Activated CD4-positive, alpha-beta T cell treated with anti-CD3 and anti-CD28 coated beads, Interleukin-2, amount 50 U/mL, for 1 hour (primary cell): ENCODE measurements around the gene MAP4K1.
"Not testable (repeated sequence)": the region's sequence is repeated elsewhere in the genome, so short reads cannot be mapped to it uniquely, and the experiment has no call there.

Source experiments
- DNase-seq: peaks from one replicate; pipeline ENCODE4 v3.0.0-alpha.2; 2020

MAP4K1 gene

DNA sequence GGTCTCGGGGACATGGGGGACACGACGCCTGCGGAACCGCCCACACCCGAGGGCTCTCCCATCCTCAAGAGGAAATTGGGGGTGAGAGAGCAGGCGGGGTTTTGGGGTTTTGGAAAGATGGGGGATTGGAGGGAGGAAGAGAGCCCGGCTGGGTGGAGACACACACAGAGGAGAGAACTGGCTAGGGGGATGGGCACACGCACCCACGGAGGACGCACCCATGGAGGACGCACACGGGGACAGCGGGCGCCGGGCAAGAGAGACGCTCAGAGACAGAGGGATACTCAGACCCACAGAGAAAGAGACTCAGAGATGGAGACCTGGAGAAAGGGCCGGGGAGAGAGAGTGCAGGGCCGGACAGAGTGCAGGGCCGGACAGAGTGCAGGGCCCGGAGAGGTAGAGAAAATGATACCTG, 52.1 kb downstream of the MAP4K1 start:
- no peak for DNase-seq

DNA sequence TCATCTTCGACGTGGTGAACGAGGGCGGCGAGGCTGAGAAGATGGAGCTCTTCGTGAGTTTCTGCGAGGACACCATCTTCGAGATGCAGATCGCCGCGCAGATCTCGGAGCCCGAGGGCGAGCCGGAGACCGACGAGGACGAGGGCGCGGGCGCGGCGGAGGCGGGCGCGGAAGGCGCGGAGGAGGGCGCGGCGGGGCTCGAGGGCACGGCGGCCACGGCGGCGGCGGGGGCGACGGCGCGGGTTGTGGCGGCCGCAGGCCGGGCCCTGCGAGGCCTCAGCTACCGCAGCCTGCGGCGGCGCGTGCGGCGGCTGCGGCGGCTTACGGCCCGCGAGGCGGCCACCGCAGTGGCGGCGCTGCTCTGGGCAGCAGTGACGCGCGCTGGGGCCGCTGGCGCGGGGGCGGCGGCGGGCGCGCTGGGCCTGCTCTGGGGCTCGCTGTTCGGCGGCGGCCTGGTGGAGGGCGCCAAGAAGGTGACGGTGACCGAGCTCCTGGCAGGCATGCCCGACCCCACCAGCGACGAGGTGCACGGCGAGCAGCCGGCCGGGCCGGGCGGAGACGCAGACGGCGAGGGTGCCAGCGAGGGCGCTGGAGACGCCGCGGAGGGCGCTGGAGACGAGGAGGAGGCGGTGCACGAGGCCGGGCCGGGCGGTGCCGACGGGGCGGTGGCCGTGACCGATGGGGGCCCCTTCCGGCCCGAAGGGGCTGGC, 52.6 kb downstream of the MAP4K1 start:
- DNase-seq: no peak

GRCh38 chr19:38563475-38563874, 54.3 kb downstream of the MAP4K1 start:
- DNase-seq: no peak

GRCh38 chr19:38562096-38562495, 55.7 kb downstream of the MAP4K1 start:
- no peak for DNase-seq

GRCh38 chr19:38561658-38562057, 56.1 kb downstream of the MAP4K1 start:
- DNase-seq: no peak

- no peak for DNase-seq
Measured at GRCh38 chr19:38561053-38561606, 56.6 kb downstream of the MAP4K1 start.

DNA sequence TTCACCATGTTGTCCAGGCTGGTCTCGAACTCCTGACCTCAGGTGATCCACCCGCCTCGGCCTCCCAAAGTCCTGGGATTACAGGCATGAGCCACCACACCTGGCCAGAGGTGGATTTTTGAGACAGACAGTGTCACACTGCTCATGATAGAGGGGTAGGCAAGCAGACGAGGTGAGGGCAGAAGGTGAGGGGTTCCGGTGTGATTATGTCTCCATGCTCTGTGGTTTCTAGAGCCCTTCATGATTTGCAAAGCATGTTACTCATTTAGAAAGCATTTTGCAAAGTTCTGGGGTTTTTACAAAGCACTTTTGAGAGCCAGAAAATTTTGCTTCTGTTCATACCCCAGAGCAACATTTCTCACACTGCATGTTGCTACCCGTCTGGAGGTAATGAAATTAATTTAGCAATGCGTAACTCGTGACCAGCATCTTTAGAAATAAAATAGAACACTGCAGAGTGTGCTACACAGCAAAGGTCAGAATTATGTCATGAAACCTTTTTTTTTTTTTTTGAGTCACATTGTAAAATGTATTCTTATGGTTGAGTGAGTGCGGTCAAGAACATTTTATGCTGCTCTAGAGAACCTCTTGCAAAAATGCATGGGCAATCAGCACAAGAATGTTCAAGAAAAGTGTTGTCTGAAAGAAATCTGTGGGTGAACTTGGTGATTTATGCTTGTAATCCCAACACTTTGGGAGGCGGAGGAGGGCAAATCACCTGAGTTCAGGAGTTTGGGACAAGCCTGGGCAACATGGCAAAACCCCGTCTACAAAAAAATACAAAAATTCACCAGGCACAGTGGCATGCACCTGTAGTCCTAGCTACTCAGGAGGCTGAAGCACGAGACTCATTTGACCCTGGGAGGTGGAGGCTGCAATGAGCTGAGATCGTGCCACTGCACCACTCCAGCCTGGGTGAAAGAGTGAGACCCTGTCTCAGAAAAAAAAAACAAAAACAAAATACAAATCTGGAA, 58.0 kb downstream of the MAP4K1 start:
- DNase-seq: no peak

DNA sequence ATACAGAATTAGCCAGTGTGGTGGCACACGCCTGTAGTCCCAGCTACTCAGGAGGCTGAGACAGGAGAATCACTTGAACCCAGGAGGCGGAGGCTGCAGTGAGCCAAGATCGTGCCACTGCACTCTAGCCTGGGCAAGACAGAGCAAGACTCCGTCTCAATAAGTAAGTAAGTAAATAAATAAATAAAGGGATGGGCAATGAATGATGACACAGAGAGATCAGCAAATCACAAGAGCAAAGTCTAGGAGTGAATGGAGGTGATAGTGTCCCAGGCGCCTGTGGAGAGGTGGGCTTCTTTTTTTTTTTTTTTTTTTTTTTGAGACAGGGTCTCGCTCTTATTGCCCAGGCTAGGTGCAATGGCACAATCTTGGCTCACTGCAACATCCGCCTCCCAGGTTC, 58.8 kb downstream of the MAP4K1 start:
- DNase-seq: not testable (repeated sequence)

DNA sequence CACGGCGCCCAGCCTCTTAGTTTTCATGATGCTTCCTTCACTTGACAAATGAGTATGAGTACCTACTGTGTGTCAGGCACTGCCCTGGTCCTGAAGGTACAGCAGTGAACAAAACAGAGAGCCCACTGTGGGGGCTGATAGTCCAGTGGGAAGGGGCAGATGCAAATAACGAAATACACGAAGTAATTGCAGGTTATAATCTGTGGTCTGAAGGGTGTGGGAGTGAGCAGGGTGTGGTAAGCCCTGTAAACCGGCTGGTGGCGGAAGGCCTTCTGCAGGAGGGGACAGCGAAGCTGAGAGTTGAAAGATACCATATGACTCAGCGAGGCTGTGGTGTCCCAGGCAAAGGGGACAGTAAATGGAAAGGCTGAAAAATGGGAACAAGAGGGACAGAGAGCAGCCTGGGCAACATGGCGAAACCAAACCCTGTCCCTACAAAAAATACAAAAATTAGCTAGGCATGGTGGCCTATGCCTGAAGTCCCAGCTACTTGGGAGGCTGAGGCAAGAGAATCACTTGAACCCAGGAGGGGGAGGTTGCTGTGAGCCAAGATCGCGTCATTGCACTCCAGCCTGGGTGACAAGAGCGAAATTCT, 60.5 kb downstream of the MAP4K1 start:
- DNase-seq: peak; percentile 26

- no peak for DNase-seq
Measured at GRCh38 chr19:38556521-38557174, 61.1 kb downstream of the MAP4K1 start.

DNA sequence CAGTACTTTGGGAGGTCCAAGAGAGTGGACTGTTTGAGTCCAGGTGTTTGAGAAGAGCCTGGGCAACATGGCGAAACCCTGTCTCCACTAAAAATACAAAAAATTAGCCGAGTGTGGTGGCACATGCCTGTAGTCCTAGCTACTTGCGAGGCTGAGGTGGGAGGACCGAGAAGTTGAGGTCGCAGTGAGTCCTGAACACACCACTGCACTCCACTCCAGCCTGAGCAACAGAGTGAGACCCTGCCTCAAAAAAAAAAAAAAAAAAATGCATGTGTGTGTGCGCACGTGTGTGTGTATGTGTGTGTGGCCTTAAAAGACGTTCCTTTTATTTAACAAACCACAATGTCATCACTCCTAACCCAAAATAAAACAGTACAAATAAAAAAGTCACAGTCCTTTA, 62.6 kb downstream of the MAP4K1 start:
- DNase-seq: no peak

DNA sequence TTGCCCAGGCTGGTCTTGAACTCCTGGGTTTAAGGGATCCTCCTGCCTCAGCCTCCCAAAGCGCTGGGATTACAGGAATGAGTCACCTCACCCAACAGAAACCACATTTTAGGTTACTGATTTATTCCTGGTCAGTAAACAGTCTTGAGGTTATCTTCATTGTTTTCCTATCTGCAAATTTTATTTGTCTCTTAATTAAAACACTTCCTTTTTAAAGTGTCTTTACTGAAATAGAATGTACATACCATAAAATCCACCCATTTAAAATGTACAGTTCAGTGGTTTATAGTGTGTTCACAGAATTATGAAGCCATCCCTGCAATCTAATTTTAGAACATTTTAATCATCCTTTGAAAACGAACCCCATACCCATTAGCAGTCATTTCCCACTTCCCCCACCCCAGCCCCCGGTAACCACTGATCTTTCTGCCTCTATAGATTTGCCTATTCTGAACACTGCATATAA, 63.0 kb downstream of the MAP4K1 start:
- DNase-seq: no peak

DNA sequence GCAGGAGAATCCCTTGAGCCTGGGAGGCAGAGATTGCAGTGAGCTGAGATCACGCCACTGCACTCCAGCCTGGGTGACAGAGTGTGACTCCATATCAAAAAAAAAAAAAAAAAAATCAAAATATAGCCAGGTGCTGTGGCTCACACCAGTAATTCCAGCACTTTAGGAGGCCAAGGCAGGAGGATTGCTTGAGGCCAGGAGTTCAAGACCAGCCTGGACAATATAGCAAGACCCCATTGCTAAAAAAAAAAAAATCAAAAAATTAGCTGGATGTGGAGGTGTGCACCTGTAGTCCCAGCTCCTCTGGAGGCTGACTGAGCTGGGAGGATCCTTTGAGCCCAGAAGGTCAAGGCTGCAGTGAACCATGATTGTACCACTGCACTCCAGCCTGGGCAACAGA, 64.5 kb downstream of the MAP4K1 start:
- DNase-seq: not testable (repeated sequence)

DNA sequence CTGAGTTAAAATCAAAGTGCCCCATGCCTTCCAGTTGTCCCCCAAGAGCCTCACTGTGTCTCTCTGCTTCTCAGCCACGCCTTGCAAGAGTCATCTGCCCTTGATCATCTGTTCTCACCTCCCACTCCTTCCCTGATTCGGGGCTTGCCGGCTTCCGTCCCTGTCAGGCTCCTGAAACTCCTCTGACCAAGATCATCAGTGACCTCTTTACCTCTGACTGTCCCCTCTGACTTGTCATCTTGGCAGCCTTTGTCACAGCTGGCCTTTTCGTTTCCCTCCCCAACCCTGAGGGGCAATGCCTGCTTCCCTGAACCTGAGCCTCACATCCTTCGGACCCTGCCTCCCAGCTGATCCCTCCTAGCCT, 66.3 kb downstream of the MAP4K1 start:
- DNase-seq: no peak

- DNase-seq: no peak
Measured at GRCh38 chr19:38550376-38550775, 67.4 kb downstream of the MAP4K1 start.

DNA sequence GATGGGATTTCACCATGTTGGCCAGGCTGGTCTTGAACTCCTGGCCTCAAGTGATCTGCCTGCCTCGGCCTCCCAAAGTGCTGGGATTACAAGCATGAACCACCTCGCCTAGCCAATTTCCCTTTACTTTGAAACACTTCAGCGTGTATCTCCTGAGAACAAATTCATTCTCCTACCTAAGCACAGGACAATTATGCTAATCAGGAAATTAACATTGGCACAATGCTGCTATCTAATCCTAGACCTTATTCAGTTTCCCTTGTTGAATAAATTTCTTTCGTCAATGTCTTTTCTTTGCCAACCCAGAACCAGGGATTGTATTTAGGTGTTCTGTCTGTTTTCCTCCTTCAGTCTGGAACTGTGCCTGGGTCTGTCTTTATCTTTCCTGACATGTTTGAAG, 67.8 kb downstream of the MAP4K1 start:
- DNase-seq: no peak

DNA sequence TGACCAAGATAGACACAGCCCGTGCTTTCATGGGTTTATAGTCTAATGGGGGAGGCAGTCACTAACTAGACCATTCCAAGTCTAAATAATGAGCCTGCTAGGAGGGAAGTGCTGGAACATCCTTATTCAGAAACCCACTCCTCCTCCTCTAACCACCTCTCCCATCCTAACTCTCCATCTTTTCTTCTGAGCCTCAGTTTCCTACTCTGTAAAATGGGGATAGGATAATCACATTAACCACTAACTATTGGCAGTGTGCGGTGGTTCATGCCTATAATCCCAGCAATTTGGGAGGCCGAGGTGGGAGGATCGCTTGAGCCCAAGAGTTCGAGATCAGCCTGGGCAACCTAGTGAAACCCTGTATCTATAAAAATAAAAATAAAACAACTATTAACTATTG, 68.7 kb downstream of the MAP4K1 start:
- DNase-seq: no peak

DNA sequence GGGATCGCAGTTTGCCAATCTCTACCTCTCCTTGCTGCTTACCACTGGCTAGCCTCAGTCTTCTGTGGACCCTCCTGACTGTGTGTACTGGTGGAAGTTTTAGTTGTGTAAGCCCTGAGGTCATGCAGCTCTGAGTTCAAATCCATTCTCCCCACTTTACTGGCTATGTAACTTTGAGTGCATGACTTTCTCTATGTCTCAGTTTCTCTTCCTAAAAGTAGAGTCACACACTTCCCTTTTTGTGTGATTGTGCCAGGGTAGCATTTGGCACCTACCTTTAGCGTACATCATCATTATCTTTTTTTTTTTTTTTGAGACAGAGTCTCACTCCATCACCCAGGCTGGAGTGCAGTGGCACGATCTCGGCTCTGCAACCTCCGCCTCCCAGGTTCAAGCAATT, 70.3 kb downstream of the MAP4K1 start:
- DNase-seq: no peak

- DNase-seq: no peak
Measured at GRCh38 chr19:38545596-38545995, 72.2 kb downstream of the MAP4K1 start.

DNA sequence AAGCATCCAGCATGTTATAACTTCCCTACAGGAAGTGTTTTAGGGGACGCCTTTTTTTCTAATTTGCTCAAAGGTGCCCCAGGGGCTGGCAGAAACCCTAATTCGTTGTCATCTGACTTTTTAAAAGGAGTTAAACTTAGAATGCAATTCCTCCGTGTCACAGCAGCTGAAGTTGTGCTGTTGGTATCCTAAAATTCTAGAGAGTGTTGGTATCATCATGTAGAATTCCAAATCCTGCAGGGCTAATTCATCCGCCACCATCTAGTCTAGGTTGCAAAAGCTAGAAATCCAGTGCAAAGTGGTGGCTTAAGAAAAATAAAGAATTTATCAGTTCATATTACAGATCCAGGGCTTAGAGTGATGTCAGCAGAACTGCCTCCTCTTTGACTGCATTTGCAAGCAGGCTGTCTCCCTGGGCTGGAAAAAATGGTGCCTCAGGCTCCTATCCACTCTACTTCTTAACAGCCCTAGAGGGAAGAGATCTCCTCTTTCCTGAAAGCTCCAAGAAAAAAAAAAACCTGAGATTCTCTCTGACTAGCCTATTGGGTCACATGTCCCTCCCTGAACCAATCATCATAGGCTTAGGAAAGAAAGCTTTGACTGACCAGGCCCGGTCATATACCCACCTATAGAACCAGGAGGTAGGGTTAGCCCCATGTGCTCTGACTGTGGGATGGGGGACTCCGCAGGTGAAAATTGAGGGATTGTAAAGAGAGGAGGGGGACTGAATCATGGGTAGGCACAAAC, 73.0 kb downstream of the MAP4K1 start:
- DNase-seq: no peak

GRCh38 chr19:38543807-38544568, 73.8 kb downstream of the MAP4K1 start:
- no peak for DNase-seq
